Peyer's patch (tissue), 4 donors: Measurements from ENCODE around the gene CELSR2.

Experiments
- POLR2A ChIP-seq, 2 donors: fragments of 450-650 bp; IDR thresholded peaks; one replicate each; pipeline ENCODE4 v1.5.1; 2017; ENCODE audit warnings: antibody characterized with exemption in 2 of 2, mild to moderate bottlenecking in 2 of 2, moderate library complexity in 2 of 2
- TF ChIP-seq, protein P1 (sequence below), 6 experiments: fragments of 450-650 bp in 4 of 6; fragments of 200-600 bp in 2 of 6; sonication (generic) in 1 of 6; IDR thresholded peaks; one replicate each; pipeline ENCODE4 v1.5.1; 2017 to 2019; ENCODE audit warnings: antibody characterized with exemption in 6 of 6, mild to moderate bottlenecking in 3 of 6, moderate library complexity in 1 of 6

GRCh38 chr1:109246141-109246551 lies 3.2 kb upstream of the CELSR2 start:
- TF ChIP-seq, protein P1, sequence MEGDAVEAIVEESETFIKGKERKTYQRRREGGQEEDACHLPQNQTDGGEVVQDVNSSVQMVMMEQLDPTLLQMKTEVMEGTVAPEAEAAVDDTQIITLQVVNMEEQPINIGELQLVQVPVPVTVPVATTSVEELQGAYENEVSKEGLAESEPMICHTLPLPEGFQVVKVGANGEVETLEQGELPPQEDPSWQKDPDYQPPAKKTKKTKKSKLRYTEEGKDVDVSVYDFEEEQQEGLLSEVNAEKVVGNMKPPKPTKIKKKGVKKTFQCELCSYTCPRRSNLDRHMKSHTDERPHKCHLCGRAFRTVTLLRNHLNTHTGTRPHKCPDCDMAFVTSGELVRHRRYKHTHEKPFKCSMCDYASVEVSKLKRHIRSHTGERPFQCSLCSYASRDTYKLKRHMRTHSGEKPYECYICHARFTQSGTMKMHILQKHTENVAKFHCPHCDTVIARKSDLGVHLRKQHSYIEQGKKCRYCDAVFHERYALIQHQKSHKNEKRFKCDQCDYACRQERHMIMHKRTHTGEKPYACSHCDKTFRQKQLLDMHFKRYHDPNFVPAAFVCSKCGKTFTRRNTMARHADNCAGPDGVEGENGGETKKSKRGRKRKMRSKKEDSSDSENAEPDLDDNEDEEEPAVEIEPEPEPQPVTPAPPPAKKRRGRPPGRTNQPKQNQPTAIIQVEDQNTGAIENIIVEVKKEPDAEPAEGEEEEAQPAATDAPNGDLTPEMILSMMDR (IDR thresholded peaks at IDR 0.05), result no peak
- TF ChIP-seq POLR2A (IDR thresholded peaks at IDR 0.05), result no peak
